Left lung (tissue), 10 donors: ENCODE results near the gene SIGLEC14. TPM values are rescaled to one million over a fixed set of nuclear protein-coding genes. Genes with fewer than 3 reads are reported as not detected.

Experiments used
- ATAC-seq: fragments of 200-7000 bp; cut with Tn5 transposase; one replicate; pipeline ENCODE4 v1.9.1; 2020; ENCODE audit warnings: moderate library complexity
- DNase-seq, 4 donors: peaks; one replicate each; pipeline ENCODE4 v3.0.0-alpha.2; 2013 to 2020
- H3K27ac ChIP-seq, 2 donors: fragments of 200-600 bp; sonication (generic) in 1 of 2; one replicate each; pipeline versions ENCODE4 v1.5.0 to v1.8.0; 2020 to 2021
- H3K27me3 ChIP-seq, 2 donors: fragments of 200-600 bp; sonication (generic) in 1 of 2; one replicate each; pipeline versions ENCODE4 v1.5.0 to v1.8.0; 2020 to 2021
- H3K36me3 ChIP-seq, 2 donors: fragments of 200-600 bp; sonication (generic) in 1 of 2; one replicate each; pipeline versions ENCODE4 v1.5.0 to v1.8.0; 2020 to 2021
- H3K4me1 ChIP-seq, 2 donors: fragments of 200-600 bp; one replicate each; pipeline ENCODE4 v1.8.0; 2021
- H3K4me3 ChIP-seq, 2 donors: fragments of 200-600 bp; sonication (generic) in 1 of 2; one replicate each; pipeline versions ENCODE4 v1.5.0 to v1.8.0; 2020 to 2021; ENCODE audit warnings: mild to moderate bottlenecking in 1 of 2
- H3K9me3 ChIP-seq, 2 donors: fragments of 200-600 bp; sonication (generic) in 1 of 2; one replicate each; pipeline versions ENCODE4 v1.5.0 to v1.8.0; 2020 to 2021
- intact Hi-C, 2 donors: fragments of 100-400 bp; cut with DNase I; formaldehyde crosslinking; loops; one replicate each; pipeline versions ENCODE4 v1.11.2 to v1.14.2; 2022
- polyA plus RNA-seq, 6 donors: library from polyadenylated mRNA; unstranded; fragments of 120-200 nt; gene quantifications; one replicate each; pipeline ENCODE4 v1.2.1, GENCODE V29; 2013; ENCODE audit not compliant: insufficient read length in 6 of 6
- total RNA-seq, 2 donors: library from RNA; stranded (reverse); fragmentation: NEBNext Ultra II Directional; extraction: Animal tissue kit (Norgen Biotek cat#: 25700); gene quantifications; one replicate each; pipeline ENCODE4 v1.2.1, GENCODE V29; 2021
- TF ChIP-seq, protein P1 (sequence below), 2 donors: fragments of 200-600 bp; sonication (generic) in 1 of 2; IDR thresholded peaks; one replicate each; pipeline versions ENCODE4 v1.5.0 to v1.8.0; 2021; ENCODE audit warnings: antibody characterized with exemption in 2 of 2
- donor health status: DM: no; HTN: yes; CAD: no.
- donor health status: DM: no; HTN: no; CAD: no.

Gene SIGLEC14
- total and polyA plus RNA-seq, 8 donors, result 0.50 to 59.9 (median 2.1) TPM

DNA sequence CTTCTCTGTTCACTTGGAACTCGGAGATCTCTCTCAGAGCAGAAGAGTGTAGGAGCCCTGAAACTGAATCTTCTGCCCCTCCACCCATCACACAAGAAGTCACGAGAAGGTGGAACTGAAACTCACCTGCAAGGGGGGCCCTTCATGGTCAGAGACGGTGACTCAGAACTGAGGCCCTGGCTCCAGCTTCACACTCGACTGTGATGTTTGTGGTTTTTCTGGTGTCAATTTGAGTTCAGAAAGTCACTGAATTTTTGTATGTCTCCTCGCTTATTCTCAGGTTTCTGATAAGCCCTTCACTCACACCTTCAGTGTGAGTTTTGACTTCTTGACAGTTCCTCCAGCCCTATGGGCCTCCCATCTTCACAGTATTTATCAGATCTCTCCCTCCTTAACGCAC lies 39.5 kb downstream of the SIGLEC14 start:
- Histone ChIP-seq H3K9me3 (no peaks in the 10 kb centered on the region), H3K27me3 (peaks cover 0 to 6% of the 10 kb centered on the region in 2 donors), H3K36me3 (peaks cover 0 to 9% of the 10 kb centered on the region in 2 donors), H3K27ac (no peak overlapping the region), H3K4me1 (no peaks in the 10 kb centered on the region), H3K4me3 (no peak overlapping the region)
- DNase-seq (no peak), ATAC-seq (no peak)
- TF ChIP-seq, protein P1, sequence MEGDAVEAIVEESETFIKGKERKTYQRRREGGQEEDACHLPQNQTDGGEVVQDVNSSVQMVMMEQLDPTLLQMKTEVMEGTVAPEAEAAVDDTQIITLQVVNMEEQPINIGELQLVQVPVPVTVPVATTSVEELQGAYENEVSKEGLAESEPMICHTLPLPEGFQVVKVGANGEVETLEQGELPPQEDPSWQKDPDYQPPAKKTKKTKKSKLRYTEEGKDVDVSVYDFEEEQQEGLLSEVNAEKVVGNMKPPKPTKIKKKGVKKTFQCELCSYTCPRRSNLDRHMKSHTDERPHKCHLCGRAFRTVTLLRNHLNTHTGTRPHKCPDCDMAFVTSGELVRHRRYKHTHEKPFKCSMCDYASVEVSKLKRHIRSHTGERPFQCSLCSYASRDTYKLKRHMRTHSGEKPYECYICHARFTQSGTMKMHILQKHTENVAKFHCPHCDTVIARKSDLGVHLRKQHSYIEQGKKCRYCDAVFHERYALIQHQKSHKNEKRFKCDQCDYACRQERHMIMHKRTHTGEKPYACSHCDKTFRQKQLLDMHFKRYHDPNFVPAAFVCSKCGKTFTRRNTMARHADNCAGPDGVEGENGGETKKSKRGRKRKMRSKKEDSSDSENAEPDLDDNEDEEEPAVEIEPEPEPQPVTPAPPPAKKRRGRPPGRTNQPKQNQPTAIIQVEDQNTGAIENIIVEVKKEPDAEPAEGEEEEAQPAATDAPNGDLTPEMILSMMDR (IDR thresholded peaks at IDR 0.05), result no peak
- intact Hi-C loops, result no loop called here

DNA sequence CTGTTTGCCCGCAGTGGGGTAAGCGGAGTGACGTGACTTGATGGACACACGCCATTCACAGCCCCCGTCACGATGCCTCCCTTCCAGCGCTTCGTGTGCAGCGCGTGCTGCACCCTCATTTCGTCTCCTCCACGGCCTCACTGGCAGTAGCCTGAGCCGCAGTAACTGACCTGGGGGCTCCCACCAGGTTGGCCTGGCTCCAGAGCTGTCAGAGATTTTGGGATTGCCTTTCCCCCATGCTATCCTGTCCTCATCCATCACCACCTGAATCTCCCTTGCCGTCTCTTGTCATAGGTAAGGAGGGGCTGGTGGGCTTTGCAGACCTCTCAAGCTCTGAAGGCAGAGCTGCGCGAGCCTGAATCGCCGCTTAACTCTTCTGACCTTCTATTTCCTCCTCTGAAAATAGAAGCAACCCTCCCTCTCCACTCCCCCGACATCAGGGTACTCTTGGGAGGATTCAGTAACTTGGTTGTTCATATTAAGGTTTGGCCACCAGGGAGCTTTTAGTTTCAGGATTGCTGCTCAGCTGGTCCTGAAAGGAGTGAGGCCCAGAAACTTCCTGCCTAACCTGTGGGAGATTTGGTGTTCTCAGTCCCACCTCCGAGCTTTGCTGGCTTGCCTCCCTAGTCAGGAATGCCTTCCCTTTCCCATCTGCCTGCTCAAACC lies 44.3 kb downstream of the SIGLEC14 start:
- Histone ChIP-seq H3K36me3 (no peaks in the 10 kb centered on the region), H3K27me3 (peaks cover 14 to 41% of the 10 kb centered on the region in 2 donors), H3K9me3 (no peaks in the 10 kb centered on the region), H3K27ac (no peak overlapping the region), H3K4me1 (no peaks in the 10 kb centered on the region), H3K4me3 (no peak overlapping the region)
- TF ChIP-seq, protein P1 (IDR thresholded peaks at IDR 0.05), result no peak
- intact Hi-C loops, result no loop called here
- no peak for ATAC-seq
- no peak for DNase-seq

DNA sequence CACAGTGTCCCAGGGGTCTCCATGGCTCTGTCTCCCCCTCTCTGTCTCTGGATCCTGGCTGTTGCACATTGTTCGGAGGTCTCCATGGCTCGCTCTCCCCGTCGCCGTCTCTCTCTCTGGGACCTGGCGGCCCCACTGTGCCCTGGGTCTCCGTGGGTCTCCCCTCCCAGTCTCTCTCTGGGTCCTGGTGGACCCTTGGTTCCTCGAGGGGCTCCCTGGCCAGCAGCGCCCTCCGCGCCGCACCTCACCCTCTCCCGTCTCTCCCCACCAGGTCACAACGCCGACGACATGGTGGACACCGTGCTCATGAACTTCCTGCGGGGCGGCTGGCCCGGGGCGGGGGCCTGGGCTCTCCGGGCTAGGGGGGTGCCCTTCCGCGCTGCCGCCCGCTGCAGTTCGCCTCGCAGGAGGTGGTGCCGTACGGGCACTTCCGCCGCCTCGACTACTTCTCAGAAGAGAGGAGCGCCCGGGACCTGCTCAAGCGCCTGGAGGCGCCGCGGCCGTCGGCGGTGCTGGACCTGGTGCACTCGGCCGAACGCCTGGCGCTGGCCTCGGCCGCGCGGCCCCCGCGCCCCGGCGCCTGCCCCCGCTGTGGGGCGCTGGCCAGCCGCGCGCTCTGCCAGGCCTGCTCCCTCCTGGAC lies 45.6 kb downstream of the SIGLEC14 start:
- intact Hi-C loops, result no loop called here
- no peaks in the 10 kb centered on the region for H3K9me3 ChIP-seq
- no peak overlapping the region for H3K27ac ChIP-seq
- no peaks in the 10 kb centered on the region for H3K4me1 ChIP-seq
- peak in 2 of 4 donors; percentile 58 to 88 for DNase-seq
- ATAC-seq, result no peak
- TF ChIP-seq, protein P1 (IDR thresholded peaks at IDR 0.05), result no peak
- no peak overlapping the region for H3K4me3 ChIP-seq
- peaks cover 14 to 41% of the 10 kb centered on the region in 2 donors for H3K27me3 ChIP-seq
- H3K36me3 ChIP-seq, result no peaks in the 10 kb centered on the region

DNA sequence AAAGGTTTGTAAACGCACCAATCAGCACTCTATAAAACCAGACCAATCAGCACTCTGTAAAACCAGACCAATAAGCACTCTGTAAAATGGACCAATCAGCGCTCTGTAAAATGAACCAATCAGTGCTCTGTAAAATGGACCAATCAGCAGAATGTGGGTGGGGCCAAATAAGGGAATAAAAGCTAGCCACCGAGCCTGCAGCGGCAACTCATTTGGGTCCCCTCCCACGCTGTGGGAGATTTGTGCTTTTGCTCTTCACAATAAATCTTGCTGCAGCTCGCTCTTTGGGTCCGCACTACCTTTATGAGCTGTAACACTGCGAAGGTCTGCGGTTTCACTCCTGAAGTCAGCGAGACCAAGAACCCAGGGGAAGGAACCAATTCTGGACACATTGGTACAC lies 47.5 kb downstream of the SIGLEC14 start:
- Histone ChIP-seq H3K4me3 (no peak overlapping the region), H3K27ac (no peak overlapping the region), H3K27me3 (peaks cover 14 to 41% of the 10 kb centered on the region in 2 donors), H3K4me1 (peaks cover 0 to 10% of the 10 kb centered on the region in 2 donors), H3K9me3 (no peaks in the 10 kb centered on the region), H3K36me3 (no peaks in the 10 kb centered on the region)
- no peak for ATAC-seq
- no peak for DNase-seq
- intact Hi-C loops, result no loop called here
- TF ChIP-seq, protein P1 (IDR thresholded peaks at IDR 0.05), result no peak

DNA sequence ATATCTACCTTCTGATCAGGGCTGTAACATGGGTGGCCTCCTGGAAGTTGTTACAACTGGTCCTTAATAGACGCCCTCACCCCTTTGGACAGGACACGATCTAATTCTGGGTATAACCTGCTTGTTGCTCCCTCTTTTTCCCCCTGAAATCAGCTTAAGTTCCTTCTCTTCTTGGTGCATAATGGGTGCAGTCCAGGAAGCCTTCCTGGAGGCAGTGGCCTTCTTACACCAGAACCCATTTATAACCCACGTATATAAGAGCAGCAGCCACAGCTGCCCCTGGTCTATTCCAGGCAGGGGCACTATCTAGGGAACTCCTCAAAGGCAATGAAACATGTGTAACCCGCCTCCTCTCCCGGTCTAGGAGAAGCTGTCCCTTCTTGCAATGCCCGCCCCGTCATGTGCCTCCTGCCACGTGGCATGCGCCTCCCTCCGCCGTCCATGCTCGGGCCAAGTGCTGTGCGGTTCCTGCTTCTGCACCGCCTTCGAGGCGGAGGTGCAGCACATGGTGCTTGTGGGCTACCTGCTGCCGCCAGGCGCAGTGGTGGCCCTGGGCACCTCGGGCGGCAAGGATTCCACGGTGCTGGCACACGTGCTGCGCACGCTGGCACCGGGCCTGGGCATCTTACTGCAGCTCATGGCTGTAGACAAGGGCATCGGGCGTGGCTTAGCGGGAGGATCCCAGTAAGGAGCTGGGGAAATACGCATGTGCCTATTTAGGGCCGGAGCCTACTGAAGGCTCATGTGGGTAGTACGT lies 48.3 kb downstream of the SIGLEC14 start:
- Histone ChIP-seq H3K27ac (no peak overlapping the region), H3K4me1 (peaks cover 3 to 18% of the 10 kb centered on the region in 2 donors), H3K4me3 (no peak overlapping the region), H3K27me3 (peaks cover 14 to 41% of the 10 kb centered on the region in 2 donors), H3K9me3 (no peaks in the 10 kb centered on the region), H3K36me3 (no peaks in the 10 kb centered on the region)
- ATAC-seq (no peak), DNase-seq (peak in 1 of 4 donors; percentile 60)
- TF ChIP-seq, protein P1 (IDR thresholded peaks at IDR 0.05), result no peak
- intact Hi-C loops, result no loop called here
